Psoas muscle (tissue), 8 donors: ENCODE results near the gene PLPPR1. TPM values are rescaled to one million over a fixed set of nuclear protein-coding genes. Genes with fewer than 3 reads are reported as not detected.
"Not testable (repeated sequence)": the region's sequence is repeated elsewhere in the genome, so short reads cannot be mapped to it uniquely, and the experiment has no call there.

Experiments
- ATAC-seq, 4 donors: fragments of 200-7000 bp; cut with Tn5 transposase; one replicate each; pipeline ENCODE4 v1.9.1; 2020; ENCODE audit warnings: moderate library complexity in 3 of 4, mild to moderate bottlenecking in 2 of 4
- DNase-seq, 2 donors: peaks; one replicate each; pipeline ENCODE4 v3.0.0-alpha.2; 2020
- H3K27ac ChIP-seq: fragments of 200-600 bp; one replicate; pipeline ENCODE4 v1.8.0; 2022
- H3K27me3 ChIP-seq, 3 donors: fragments of 200-600 bp in 1 of 3; one replicate each; pipeline versions ENCODE4 v1.6.1 to v1.8.0; 2013 to 2022; ENCODE audit warnings: low read length in 2 of 3, mild to moderate bottlenecking in 2 of 3, moderate library complexity in 1 of 3; ENCODE audit not compliant: insufficient read depth in 3 of 3
- H3K36me3 ChIP-seq, 2 donors: fragments of 200-600 bp in 1 of 2; one replicate each; pipeline versions ENCODE4 v1.6.1 to v1.8.0; 2013 to 2022; ENCODE audit warnings: low read depth in 1 of 2, mild to moderate bottlenecking in 1 of 2, moderate library complexity in 1 of 2; ENCODE audit not compliant: insufficient read depth in 1 of 2
- H3K4me1 ChIP-seq: fragments of 200-600 bp; one replicate; pipeline ENCODE4 v1.8.0; 2022
- H3K4me3 ChIP-seq: fragments of 200-600 bp; one replicate; pipeline ENCODE4 v1.8.0; 2022; ENCODE audit warnings: mild to moderate bottlenecking
- H3K9me3 ChIP-seq: fragments of 200-600 bp; one replicate; pipeline ENCODE4 v1.8.0; 2022
- WGBS, 3 donors: extraction: QIAGEN DNeasy Blood & Tissue Kit; methylation state at CpG; one replicate each; pipeline versions ENCODE4 v1.1.6 to v1.1.7; 2013; 5-methylcytosine and 5-hydroxymethylcytosine counted together
- intact Hi-C, 2 donors: fragments of 100-400 bp; cut with DNase I; formaldehyde crosslinking; loops; one replicate each; pipeline versions ENCODE4 v1.11.0 to v1.14.2; 2022
- polyA plus RNA-seq, 3 donors: library from polyadenylated mRNA; stranded (reverse); fragments of 200-250 nt; gene quantifications; one replicate each; pipeline ENCODE4 v1.2.3, GENCODE V29; 2013
- total RNA-seq, 4 donors: library from RNA; stranded (reverse); fragmentation: NEBNext Ultra II Directional in 2 of 4; extraction: Animal tissue kit (Norgen Biotek cat#: 25700) in 2 of 4; gene quantifications; one replicate each; pipeline versions ENCODE4 v1.2.1 to v1.2.4, GENCODE V29; 2021 to 2023
- TF ChIP-seq, protein P1 (sequence below): fragments of 200-600 bp; IDR thresholded peaks from one replicate; pipeline ENCODE4 v1.8.0; 2022; ENCODE audit warnings: antibody characterized with exemption
- donor health status: healthy with polysubstance abuse.
- donor health status: DM: no; HTN: no; CAD: no; lungs with moderate emphysema.
- donor health status: Bipolar disorder and iron deficiency.
- donor health status: healthy.
- donor health status: DM: yes; HTN: yes; CAD: no.
- donor health status: DM: no; HTN: no; CAD: no.
- donor health status: DM: no; HTN: no; CAD: no.
- donor health status: DM: yes; HTN: yes; CAD: no.

PLPPR1 gene
- total and polyA plus RNA-seq, 7 donors = 0.03 to 0.11 TPM; not detected in 5

DNA sequence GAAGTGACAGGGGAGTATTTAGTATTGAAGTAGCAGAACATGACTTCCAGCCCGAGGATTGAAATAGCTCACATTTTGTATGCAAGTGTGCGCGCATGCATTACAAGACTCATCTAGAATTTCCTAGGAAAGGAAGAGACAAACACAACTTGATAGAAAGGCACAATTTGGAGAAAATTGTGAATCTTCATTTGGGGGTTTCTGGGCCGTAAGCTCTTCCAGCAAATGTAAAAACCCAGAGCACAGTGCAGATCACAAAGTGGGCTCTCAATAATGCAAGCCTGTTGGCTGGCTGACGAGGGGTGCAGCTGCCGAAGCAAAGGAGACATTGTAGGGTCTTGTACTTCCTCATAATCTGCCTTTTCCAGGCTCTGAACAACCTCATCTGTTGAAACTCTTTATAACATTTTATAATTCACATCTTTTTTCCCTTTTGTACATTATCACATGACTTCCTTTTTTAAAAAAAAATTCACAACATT lies 247.3 kb downstream of the PLPPR1 start:
- WGBS, 3 donors = 67 to 73% (median 71%) methylated on average over 6 of the region's 6 CpGs
- no peaks in the 10 kb centered on the region for H3K4me1 ChIP-seq
- H3K4me3 ChIP-seq = no peak overlapping the region
- no peaks in the 10 kb centered on the region for H3K27me3 ChIP-seq
- H3K36me3 ChIP-seq = no peaks in the 10 kb centered on the region
- TF ChIP-seq, protein P1, sequence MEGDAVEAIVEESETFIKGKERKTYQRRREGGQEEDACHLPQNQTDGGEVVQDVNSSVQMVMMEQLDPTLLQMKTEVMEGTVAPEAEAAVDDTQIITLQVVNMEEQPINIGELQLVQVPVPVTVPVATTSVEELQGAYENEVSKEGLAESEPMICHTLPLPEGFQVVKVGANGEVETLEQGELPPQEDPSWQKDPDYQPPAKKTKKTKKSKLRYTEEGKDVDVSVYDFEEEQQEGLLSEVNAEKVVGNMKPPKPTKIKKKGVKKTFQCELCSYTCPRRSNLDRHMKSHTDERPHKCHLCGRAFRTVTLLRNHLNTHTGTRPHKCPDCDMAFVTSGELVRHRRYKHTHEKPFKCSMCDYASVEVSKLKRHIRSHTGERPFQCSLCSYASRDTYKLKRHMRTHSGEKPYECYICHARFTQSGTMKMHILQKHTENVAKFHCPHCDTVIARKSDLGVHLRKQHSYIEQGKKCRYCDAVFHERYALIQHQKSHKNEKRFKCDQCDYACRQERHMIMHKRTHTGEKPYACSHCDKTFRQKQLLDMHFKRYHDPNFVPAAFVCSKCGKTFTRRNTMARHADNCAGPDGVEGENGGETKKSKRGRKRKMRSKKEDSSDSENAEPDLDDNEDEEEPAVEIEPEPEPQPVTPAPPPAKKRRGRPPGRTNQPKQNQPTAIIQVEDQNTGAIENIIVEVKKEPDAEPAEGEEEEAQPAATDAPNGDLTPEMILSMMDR = no peak
- ATAC-seq = no peak
- H3K27ac ChIP-seq = no peak overlapping the region
- no peaks in the 10 kb centered on the region for H3K9me3 ChIP-seq
- intact Hi-C loops = no loop called here
- no peak for DNase-seq

DNA sequence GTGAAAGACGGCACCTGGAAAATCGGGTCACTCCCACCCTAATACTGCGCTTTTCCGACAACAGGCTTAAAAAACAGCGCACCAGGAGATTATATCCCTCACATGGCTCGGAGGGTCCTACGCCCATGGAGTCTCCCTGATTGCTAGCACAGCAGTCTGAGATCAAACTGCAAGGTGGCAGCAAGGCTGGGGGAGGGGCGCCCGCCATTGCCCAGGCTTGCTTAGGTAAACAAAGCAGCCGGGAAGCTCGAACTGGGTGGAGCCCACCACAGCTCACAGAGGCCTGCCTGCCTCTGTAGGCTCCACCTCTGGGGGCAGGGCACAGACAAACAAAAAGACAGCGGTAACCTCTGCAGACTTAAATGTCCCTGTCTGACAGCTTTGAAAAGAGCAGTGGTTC lies 262.5 kb downstream of the PLPPR1 start:
- intact Hi-C loops, H3K9me3 ChIP-seq, H3K36me3 ChIP-seq, H3K27me3 ChIP-seq, H3K4me1 ChIP-seq, H3K4me3 ChIP-seq, ATAC-seq, DNase-seq, H3K27ac ChIP-seq: not testable (repeated sequence)
- 85 to 97% (median 96%) methylated on average over 8 to 12 of the region's 12 CpGs for WGBS, 3 donors

DNA sequence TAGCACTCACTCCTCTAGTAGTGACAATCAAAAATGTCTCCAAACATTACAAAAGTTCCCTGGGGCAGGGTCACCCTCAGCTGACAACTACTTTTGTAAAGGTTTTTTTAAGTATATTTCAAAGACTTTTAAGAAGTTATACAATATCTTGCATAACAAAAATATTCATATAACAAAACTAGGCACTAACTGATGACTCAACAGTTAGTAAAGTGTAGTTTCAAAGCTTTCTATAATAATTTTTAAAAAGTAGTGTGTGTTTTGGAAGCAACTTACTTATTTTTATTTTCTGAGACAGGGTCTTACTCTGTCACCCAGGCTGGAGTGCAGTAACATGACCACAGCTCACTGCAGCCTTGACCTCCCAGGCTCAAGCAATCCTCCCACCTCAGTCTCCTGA lies 271.4 kb downstream of the PLPPR1 start:
- no peak overlapping the region for H3K27ac ChIP-seq
- no peaks in the 10 kb centered on the region for H3K27me3 ChIP-seq
- no peaks in the 10 kb centered on the region for H3K36me3 ChIP-seq
- no peaks in the 10 kb centered on the region for H3K4me1 ChIP-seq
- TF ChIP-seq, protein P1 = no peak
- DNase-seq (no peak), ATAC-seq (no peak)
- intact Hi-C loops = no loop called here
- no peak overlapping the region for H3K4me3 ChIP-seq
- no peaks in the 10 kb centered on the region for H3K9me3 ChIP-seq

DNA sequence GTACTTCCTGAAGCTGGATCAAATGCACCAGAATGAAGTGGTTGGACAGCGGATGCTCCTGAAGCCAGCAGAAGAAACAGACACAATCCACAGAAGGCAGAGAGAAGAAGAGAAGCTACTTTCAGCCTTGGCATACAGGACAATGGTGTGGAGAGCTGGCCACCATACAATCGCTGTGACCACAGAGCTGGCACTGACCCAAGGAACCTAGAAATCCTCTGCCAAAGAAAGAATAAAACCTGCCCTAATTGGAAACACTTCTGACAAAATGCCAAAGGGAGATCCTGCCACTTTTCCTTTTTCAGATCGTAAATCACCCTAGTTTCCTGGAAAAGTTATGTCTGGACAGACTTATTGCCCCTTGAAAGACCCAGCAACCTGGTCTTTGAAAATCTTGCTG lies 278.5 kb downstream of the PLPPR1 start:
- H3K4me3 ChIP-seq = no peak overlapping the region
- no peaks in the 10 kb centered on the region for H3K9me3 ChIP-seq
- H3K27ac ChIP-seq = no peak overlapping the region
- no peak for ATAC-seq
- WGBS, 3 donors = 59 to 65% (median 60%) methylated on average over 3 of the region's 3 CpGs
- TF ChIP-seq, protein P1 = no peak
- intact Hi-C loops = loop anchor here (5.0 kb wide), 2 partner anchors 590 to 605 kb away; no protein-coding TSS in a partner anchor
- no peaks in the 10 kb centered on the region for H3K27me3 ChIP-seq
- no peaks in the 10 kb centered on the region for H3K36me3 ChIP-seq
- no peaks in the 10 kb centered on the region for H3K4me1 ChIP-seq
- no peak for DNase-seq

DNA sequence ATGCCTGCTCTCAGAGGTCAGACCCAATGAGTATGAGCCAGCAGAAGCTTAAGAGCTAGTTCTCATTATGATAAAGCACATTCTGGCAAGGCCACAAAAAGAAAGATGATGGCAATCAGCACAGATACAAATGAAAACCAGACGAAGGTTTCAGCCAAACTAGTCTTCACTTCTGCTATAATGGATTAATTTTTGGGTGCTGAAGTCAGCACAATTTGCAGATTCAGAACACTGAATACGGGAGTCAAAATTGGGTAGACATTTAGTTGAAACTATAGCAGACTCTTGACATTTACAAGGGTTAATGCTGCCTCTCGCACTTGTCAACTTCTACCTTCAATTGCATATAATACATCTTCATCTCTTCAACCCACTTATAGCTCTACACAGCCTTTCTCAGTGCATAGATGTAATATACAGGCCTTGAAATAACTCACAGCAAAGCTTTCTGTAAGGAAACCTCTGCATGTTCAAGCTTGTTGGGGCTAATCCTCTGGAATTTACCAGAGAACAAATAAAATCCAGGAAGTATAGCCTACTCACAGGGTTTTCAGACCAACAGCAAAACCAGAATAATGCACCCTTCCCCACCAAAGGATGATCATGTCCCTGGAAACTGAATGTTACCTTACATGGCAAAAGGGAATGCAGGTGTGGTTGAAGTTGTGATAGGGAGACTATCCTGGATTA lies 279.1 kb downstream of the PLPPR1 start:
- 59 to 68% (median 62%) methylated on average over 3 of the region's 3 CpGs for WGBS, 3 donors
- no peak overlapping the region for H3K27ac ChIP-seq
- no peaks in the 10 kb centered on the region for H3K36me3 ChIP-seq
- H3K9me3 ChIP-seq = no peaks in the 10 kb centered on the region
- H3K4me1 ChIP-seq = no peaks in the 10 kb centered on the region
- DNase-seq = no peak
- H3K27me3 ChIP-seq = no peaks in the 10 kb centered on the region
- ATAC-seq = no peak
- intact Hi-C loops = loop anchor here (5.0 kb wide), 2 partner anchors 590 to 605 kb away; no protein-coding TSS in a partner anchor
- TF ChIP-seq, protein P1 = no peak
- H3K4me3 ChIP-seq = no peak overlapping the region
